Activated CD8-positive, alpha-beta memory T cell treated with anti-CD3 and anti-CD28 coated beads for 48 hours (primary cell): ENCODE results near the gene WWOX.
"Not testable (repeated sequence)": the region's sequence is repeated elsewhere in the genome, so short reads cannot be mapped to it uniquely, and the experiment has no call there.

Experiments used
- DNase-seq, 3 experiments: peaks; one replicate each; pipeline ENCODE4 v3.0.0-alpha.2; 2020; ENCODE audit warnings: low read depth in 2 of 3, low spot score in 2 of 3

The WWOX gene

DNA sequence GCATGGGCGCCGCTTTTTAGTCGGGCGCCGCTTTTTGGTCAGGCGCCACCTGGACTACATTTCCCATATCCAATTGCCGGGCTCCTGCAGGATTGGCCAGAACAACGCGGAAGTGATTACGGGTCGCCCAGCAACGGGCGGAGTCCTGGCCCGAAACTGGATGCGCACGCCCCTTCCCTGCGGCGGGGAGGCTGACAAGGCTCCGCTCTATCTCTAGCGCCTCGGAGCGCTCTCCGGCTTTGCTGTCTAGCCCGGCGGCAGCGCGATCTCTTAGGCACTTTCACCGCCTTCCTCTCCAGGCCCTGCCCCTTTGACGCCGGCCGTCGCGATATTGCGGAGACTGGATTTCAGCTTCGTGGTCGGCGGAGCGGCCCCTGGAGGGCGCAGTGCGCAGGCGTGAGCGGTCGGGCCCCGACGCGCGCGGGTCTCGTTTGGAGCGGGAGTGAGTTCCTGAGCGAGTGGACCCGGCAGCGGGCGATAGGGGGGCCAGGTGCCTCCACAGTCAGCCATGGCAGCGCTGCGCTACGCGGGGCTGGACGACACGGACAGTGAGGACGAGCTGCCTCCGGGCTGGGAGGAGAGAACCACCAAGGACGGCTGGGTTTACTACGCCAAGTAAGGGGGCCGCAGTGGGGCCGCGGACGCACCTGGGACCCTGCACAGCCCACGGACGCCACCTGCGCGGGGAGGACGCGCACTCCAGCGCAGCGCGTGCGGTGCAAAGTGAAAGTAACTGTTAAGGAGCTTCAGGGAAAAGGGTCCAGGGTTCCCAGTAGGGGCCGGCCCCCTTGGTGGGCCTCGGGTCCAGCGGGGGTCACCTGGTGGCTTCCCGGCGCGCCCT is at the start of gene WWOX:
Gene WWOX, plus strand, starts transcription at position 384 of the 841 bp plus-strand sequence.
- DNase-seq, result peak; percentile 76 to 88 (median 78)

- DNase-seq, result no peak
Observed at GRCh38 chr16:78050734-78051400, 48.6 kb upstream of the WWOX start.

GRCh38 chr16:78057803-78058564 is 41.5 kb upstream of the WWOX start:
- no peak for DNase-seq

DNA sequence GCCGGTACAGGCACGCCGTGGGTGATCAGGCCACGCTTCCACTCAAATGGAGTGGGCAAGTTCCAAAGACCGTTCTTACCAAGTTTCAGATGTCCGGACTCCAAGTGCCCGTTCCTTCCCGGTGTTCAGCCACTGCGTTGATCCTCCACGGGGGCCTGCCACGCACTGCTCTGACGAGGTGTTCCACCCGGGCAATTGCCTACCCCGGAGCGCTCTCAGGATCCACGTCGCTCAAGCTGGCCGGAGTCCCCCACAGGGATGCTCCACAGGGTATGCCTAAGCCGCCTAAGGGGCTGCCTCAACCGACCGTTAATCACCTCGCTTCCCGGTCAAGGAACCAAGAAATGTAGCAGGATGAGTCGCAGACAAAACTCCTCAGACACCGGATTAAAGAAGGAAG is 39.6 kb upstream of the WWOX start:
- not testable (repeated sequence) for DNase-seq

- no peak for DNase-seq
Observed at GRCh38 chr16:78060295-78060694, 39.2 kb upstream of the WWOX start.

GRCh38 chr16:78060809-78061208 is 38.6 kb upstream of the WWOX start:
- DNase-seq, result no peak

GRCh38 chr16:78065319-78065718 is 34.1 kb upstream of the WWOX start:
- no peak for DNase-seq

- no peak for DNase-seq
Observed at GRCh38 chr16:78069913-78070312, 29.5 kb upstream of the WWOX start.

- DNase-seq, result no peak
Observed at GRCh38 chr16:78072275-78072674, 27.2 kb upstream of the WWOX start.

DNA sequence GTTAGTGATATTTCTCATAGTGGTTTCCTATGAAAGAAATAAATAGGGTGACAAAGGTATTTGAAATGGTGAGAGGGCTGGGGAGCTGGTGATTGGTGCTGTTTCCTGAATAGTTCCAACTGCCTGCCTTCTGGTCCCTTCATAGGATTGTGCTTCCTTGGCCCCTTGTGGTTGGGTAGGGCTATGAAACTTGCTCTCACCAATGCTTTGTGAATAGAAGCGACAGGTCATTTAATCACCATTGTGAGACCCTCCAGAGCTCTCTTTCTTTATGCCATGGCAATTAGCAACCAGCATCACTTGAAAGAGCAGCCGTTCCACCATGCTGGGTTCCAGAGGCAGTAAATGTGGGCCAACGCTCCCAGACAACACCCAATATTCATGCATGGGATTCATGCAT is 23.7 kb upstream of the WWOX start:
- DNase-seq, result no peak

DNA sequence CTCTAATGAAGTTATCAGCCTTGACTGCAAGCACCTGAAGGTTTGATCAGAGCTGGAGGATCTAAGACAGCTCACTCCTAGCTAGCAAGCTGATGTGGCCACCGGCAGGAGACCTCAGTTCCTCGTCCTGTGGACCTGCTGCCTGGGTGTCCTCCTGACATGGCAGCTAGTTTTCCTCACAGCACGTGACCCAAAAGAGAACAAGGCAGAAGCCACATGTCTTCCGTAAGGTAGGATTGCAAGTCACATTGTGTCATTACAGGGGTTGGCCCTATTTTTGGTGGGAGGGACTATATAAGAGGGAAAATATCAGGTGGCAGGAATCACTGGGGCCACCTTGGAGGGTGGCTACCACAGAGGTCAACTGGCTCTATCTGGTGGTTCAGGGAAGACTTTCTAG is 18.1 kb upstream of the WWOX start:
- no peak for DNase-seq

DNA sequence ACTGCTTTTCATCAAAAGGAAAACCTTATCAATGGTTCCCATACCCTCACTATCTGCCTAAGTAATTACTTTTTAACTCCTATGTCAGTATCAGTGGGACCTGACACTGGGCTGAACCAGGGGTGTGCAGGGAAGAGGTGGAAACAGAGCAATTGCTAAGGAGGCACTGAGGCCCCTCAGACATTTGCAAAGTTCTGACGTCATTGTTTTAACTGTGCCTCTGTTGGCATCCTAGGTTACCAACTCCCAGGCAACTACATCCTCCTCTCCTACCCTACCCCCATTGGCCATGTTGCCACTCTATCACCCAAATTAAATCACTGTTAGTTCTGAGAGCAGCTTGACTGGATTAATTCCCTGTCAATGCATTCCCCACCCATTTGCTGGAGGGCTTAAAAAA is 8.0 kb upstream of the WWOX start:
- no peak for DNase-seq

- DNase-seq, result no peak
Observed at GRCh38 chr16:78092758-78093157, 6.7 kb upstream of the WWOX start.

- DNase-seq, result no peak
Observed at GRCh38 chr16:78094166-78094565, 5.3 kb upstream of the WWOX start.

- DNase-seq, result no peak
Observed at GRCh38 chr16:78094998-78095397, 4.5 kb upstream of the WWOX start.

GRCh38 chr16:78096386-78096785 is 3.1 kb upstream of the WWOX start:
- no peak for DNase-seq

- no peak for DNase-seq
Observed at GRCh38 chr16:78097548-78097947, 1.9 kb upstream of the WWOX start.

DNA sequence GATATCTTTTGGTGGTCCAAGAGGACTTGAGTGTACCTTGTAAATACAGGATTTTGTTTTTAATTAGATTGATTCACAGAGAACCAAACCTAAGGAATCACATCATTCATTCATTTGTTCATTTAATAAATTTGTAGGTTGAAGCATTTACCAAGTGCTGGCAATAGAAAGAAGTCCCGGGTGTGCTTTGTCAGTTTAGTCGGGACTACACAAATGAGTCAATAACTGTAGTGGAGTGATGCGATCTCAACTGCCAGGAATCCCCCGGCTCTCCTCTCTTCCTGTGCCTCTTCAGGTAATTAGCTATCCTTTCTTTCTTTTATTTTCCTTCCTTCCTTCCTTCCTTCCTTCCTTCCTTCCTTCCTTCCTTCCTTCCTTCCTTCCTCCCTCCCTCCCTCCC is 1.4 kb upstream of the WWOX start:
- no peak for DNase-seq

- no peak for DNase-seq
Observed at GRCh38 chr16:78098595-78099270, 721 bp upstream of the WWOX start.

- DNase-seq, result peak in 1 of 3 experiments; percentile 63
Observed at GRCh38 chr16:78100112-78100467, 636 bp downstream of the WWOX start.

DNA sequence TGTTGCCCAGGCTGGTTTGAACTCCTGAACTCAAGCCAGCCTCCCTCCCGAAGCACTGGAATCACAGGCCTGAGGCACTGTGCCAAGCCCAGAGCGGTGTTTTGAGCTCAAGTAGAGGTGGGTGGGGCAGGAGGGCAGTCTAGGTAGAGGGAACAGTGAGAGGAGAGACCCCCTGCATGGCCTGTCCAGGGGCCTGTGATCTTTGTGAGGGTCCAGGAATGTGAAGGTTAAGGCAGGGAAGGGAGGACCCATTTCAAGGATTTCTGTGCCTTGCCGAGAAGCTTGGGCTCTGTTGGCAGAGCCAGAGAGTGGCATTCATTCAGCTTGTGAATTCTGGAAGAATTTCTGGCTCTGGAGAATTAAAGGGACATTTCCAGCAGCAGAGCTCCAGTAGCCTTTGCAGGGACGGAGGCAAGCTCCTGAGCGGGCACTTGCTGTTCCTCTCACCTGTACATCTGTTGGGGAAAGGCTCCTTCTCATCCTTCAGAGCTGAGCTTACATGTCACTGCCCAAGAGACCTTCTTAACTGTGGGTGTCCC is 2.7 kb downstream of the WWOX start:
- no peak for DNase-seq
